ENCODE measurements around the gene KRT38.
"Not testable (repeated sequence)": the region's sequence is repeated elsewhere in the genome, so short reads cannot be mapped to it uniquely, and the experiment has no call there.

The KRT38 gene

DNA sequence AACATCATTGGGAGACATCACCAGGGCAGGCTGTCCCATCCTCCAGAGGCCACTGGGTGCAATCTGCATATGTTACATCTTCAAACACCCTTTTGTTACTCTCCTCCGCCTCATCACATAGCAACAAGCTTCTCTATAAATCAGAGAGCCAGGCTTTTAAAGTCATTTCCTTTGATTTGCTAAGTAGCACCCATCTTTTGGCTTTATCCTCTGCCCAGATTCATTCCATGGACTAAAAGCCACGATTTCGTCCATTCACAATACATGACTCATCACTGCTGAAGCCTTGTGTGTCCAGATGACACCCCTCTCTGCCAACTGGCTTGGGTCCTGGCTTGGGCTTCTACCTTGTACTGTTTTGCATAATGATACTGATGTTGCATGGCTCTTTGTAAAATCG is 2.0 kb upstream of the KRT38 start:
- Histone ChIP-seq H3K9me3 (ENCODE audit: control insufficient read depth, insufficient read depth, low read depth, low read length) (no peaks in the 10 kb centered on the region), H3K36me3 (ENCODE audit: control insufficient read depth, insufficient read depth, low read length) (no peaks in the 10 kb centered on the region), H3K4me1 (ENCODE audit: control insufficient read depth, insufficient read depth, low read length) (peaks cover 7% of the 10 kb centered on the region; the same call in 1 of the 2 replicates), H3K4me3 (ENCODE audit: low read depth, low read length) (no peak overlapping the region), H3K27me3 (ENCODE audit: control insufficient read depth, insufficient read depth, low read length) (no peaks in the 10 kb centered on the region), H3K9ac (ENCODE audit: low read length) (no peak overlapping the region), H3K27ac (ENCODE audit: low read depth, low read length) (no peak overlapping the region)

GRCh38 chr17:41439375-41439774 is 1.4 kb downstream of the KRT38 start:
- Histone ChIP-seq H3K36me3 (ENCODE audit: control insufficient read depth, insufficient read depth, low read length) (no peaks in the 10 kb centered on the region), H3K9ac (ENCODE audit: low read length) (no peak overlapping the region), H3K27ac (ENCODE audit: low read depth, low read length) (no peak overlapping the region), H3K4me1 (ENCODE audit: control insufficient read depth, insufficient read depth, low read length) (0 out of 2 replicates have a peak, but pooled peaks cover 6% of the 10 kb centered on the region), H3K4me3 (ENCODE audit: low read depth, low read length) (no peak overlapping the region), H3K9me3 (ENCODE audit: control insufficient read depth, insufficient read depth, low read depth, low read length) (no peaks in the 10 kb centered on the region), H3K27me3 (ENCODE audit: control insufficient read depth, insufficient read depth, low read length) (no peaks in the 10 kb centered on the region)

GRCh38 chr17:41437769-41438168 is 3.0 kb downstream of the KRT38 start:
- H3K27me3 ChIP-seq (ENCODE audit: control insufficient read depth, insufficient read depth, low read length): no peaks in the 10 kb centered on the region
- no peaks in the 10 kb centered on the region for H3K9me3 ChIP-seq (ENCODE audit: control insufficient read depth, insufficient read depth, low read depth, low read length)

GRCh38 chr17:41437254-41437653 is 3.5 kb downstream of the KRT38 start:
- Histone ChIP-seq H3K27ac (ENCODE audit: low read depth, low read length) (no peak overlapping the region), H3K9me3 (ENCODE audit: control insufficient read depth, insufficient read depth, low read depth, low read length) (no peaks in the 10 kb centered on the region), H3K4me1 (ENCODE audit: control insufficient read depth, insufficient read depth, low read length) (no peaks in the 10 kb centered on the region), H3K4me3 (ENCODE audit: low read depth, low read length) (no peak overlapping the region), H3K27me3 (ENCODE audit: control insufficient read depth, insufficient read depth, low read length) (no peaks in the 10 kb centered on the region), H3K9ac (ENCODE audit: low read length) (no peak overlapping the region), H3K36me3 (ENCODE audit: control insufficient read depth, insufficient read depth, low read length) (no peaks in the 10 kb centered on the region)

More at GRCh38 chr17:41437769-41438168, 3.0 kb downstream of the KRT38 start:
- Histone ChIP-seq H3K4me3 (ENCODE audit: low read depth, low read length) (no peak overlapping the region), H3K9ac (ENCODE audit: low read length) (no peak overlapping the region), H3K4me1 (ENCODE audit: control insufficient read depth, insufficient read depth, low read length) (0 out of 2 replicates have a peak, but pooled peaks cover under 1% of the 10 kb centered on the region), H3K36me3 (ENCODE audit: control insufficient read depth, insufficient read depth, low read length) (no peaks in the 10 kb centered on the region), H3K27ac (ENCODE audit: low read depth, low read length) (no peak overlapping the region)

DNA sequence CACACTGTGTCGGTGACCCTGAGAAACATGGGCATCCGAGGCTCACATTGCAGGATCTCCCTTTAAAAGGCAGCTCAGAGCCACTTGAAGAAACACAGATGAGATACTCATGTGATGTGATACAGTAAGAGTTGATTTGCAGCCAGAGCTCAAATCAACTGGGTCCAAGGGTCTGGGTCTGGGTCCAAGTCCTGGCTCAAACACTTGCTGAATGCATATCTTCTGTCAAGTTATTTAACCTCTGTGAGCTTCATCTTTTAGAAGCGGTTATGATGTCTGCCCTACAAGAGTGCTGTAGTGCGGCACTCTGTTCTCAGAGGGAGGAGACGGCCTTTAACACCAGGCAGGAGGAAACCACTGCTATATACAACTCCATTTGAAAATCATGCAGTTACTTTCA is 6.4 kb downstream of the KRT38 start:
- Histone ChIP-seq H3K36me3 (ENCODE audit: control insufficient read depth, insufficient read depth, low read length) (no peaks in the 10 kb centered on the region), H3K27ac (ENCODE audit: low read depth, low read length) (no peak overlapping the region), H3K4me3 (ENCODE audit: low read depth, low read length) (no peak overlapping the region), H3K27me3 (ENCODE audit: control insufficient read depth, insufficient read depth, low read length) (no peaks in the 10 kb centered on the region), H3K9me3 (ENCODE audit: control insufficient read depth, insufficient read depth, low read depth, low read length) (no peaks in the 10 kb centered on the region), H3K9ac (ENCODE audit: low read length) (no peak overlapping the region), H3K4me1 (ENCODE audit: control insufficient read depth, insufficient read depth, low read length) (0 out of 2 replicates have a peak, but pooled peaks cover 3% of the 10 kb centered on the region)

- Histone ChIP-seq H3K27me3 (ENCODE audit: control insufficient read depth, insufficient read depth, low read length) (no peaks in the 10 kb centered on the region), H3K4me3 (ENCODE audit: low read depth, low read length) (no peak overlapping the region), H3K36me3 (ENCODE audit: control insufficient read depth, insufficient read depth, low read length) (no peaks in the 10 kb centered on the region), H3K9ac (ENCODE audit: low read length) (no peak overlapping the region), H3K9me3 (ENCODE audit: control insufficient read depth, insufficient read depth, low read depth, low read length) (no peaks in the 10 kb centered on the region), H3K4me1 (ENCODE audit: control insufficient read depth, insufficient read depth, low read length) (peaks cover 4% of the 10 kb centered on the region; the same call in 1 of the 2 replicates), H3K27ac (ENCODE audit: low read depth, low read length) (no peak overlapping the region)
These were observed 6.8 kb downstream of the KRT38 start for GRCh38 chr17:41434005-41434404.

DNA sequence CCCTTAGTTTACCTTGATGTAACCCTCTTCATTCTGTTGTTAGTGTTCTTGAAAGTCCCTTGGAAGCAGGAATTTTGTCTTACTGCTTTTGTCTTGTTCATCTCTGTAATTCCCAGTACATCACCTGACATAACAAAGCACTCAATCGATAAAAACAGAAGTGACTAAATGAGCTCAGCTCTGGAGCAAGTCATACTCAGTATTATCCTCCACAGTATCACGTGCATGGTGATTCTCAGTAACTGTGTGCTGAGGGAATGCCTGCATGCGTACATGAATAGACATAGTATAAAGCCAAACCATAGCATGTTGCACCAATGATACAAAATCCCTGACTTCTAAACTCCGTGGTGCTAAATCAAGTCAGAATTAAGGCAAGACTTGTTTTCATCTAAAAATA is 7.2 kb downstream of the KRT38 start:
- Histone ChIP-seq H3K4me3 (ENCODE audit: low read depth, low read length) (no peak overlapping the region), H3K27ac (ENCODE audit: low read depth, low read length) (no peak overlapping the region), H3K36me3 (ENCODE audit: control insufficient read depth, insufficient read depth, low read length) (no peaks in the 10 kb centered on the region), H3K9me3 (ENCODE audit: control insufficient read depth, insufficient read depth, low read depth, low read length) (no peaks in the 10 kb centered on the region), H3K27me3 (ENCODE audit: control insufficient read depth, insufficient read depth, low read length) (no peaks in the 10 kb centered on the region), H3K9ac (ENCODE audit: low read length) (no peak overlapping the region), H3K4me1 (ENCODE audit: control insufficient read depth, insufficient read depth, low read length) (peaks cover 8% of the 10 kb centered on the region; the same call in 1 of the 2 replicates)

DNA sequence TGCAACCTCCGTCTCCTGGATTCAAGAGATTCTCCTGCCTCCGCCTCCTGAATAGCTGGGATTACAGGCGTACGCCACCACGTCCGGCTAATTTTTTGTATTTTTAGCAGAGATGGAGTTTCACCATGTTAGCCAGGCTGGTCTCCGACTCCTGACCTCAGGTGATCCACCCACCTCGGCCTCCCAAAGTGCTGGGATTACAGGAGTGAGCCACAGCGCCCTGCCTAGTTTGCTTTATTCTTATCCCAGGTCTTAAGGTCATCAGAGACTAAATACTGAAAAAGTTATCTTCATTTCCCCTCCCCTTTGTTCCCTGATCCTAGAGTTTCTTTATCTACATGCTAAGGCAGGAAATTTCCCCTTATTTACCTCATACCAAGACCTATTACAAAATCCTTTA is 10.4 kb downstream of the KRT38 start:
- not testable (repeated sequence) for H3K9ac ChIP-seq (ENCODE audit: low read length); H3K9me3 ChIP-seq (ENCODE audit: control insufficient read depth, insufficient read depth, low read depth, low read length); H3K36me3 ChIP-seq (ENCODE audit: control insufficient read depth, insufficient read depth, low read length); H3K27me3 ChIP-seq (ENCODE audit: control insufficient read depth, insufficient read depth, low read length); H3K4me3 ChIP-seq (ENCODE audit: low read depth, low read length); H3K4me1 ChIP-seq (ENCODE audit: control insufficient read depth, insufficient read depth, low read length); H3K27ac ChIP-seq (ENCODE audit: low read depth, low read length)

DNA sequence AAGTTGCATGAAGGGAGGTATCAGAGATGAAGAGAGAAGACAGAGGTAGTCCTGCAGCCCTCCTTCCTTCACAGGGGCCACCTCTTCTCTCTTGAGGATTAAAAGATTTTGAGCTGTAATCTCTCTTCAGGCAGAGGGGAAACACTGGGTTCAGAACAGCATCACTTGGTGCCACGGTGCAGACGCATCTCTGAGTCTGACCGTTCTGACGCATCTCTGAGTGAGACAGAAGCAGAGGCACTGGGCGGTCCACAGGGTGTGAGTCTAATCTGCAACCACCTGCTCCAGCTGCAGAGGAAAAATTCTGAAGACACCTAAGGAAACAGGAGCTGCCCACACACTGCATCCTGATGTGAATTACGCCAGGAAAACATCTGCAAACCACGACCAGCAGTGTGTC is 11.1 kb downstream of the KRT38 start:
- H3K36me3 ChIP-seq (ENCODE audit: control insufficient read depth, insufficient read depth, low read length): no peaks in the 10 kb centered on the region
- no peak overlapping the region for H3K4me3 ChIP-seq (ENCODE audit: low read depth, low read length)

DNA sequence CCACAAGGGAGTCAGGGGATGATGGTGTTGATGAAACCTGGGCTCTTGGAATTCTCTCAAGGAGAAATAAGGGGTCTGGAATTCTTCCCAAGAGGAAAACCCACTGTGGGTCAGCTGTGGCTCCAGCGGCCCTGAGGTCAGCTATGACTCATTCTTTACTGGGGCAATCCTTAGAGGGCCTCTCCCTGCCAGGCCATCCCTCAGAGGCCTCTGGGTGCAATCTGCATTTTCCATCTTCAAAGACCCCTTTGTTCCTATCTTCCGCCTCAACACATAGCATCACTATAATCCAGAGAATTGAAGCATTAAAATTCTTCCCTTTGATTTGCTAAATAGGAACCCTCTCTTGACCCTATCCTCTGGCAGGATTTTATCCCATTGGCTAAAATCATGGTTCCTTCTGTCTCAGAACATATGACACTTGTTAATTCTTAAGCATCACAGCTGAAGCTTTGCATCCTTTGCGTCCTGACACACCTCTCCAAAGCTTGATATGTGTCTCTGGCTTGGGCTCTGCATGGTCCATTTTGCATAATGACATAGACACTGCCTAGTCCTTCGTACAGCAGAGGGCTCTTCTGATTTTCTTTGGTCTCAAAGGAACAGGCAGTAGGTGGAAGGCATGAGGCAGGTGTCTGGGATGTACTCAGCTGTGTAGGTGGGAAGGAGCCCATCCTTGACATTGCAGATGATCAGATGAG is 12.0 kb downstream of the KRT38 start:
- Histone ChIP-seq H3K36me3 (ENCODE audit: control insufficient read depth, insufficient read depth, low read length) (no peaks in the 10 kb centered on the region), H3K27me3 (ENCODE audit: control insufficient read depth, insufficient read depth, low read length) (no peaks in the 10 kb centered on the region), H3K4me3 (ENCODE audit: low read depth, low read length) (no peak overlapping the region), H3K9ac (ENCODE audit: low read length) (no peak overlapping the region), H3K27ac (ENCODE audit: low read depth, low read length) (no peak overlapping the region), H3K9me3 (ENCODE audit: control insufficient read depth, insufficient read depth, low read depth, low read length) (no peaks in the 10 kb centered on the region), H3K4me1 (ENCODE audit: control insufficient read depth, insufficient read depth, low read length) (peaks cover 8% of the 10 kb centered on the region; the same call in 1 of the 2 replicates)

More for the DNA sequence above, 11.1 kb downstream of the KRT38 start:
- Histone ChIP-seq H3K4me1 (ENCODE audit: control insufficient read depth, insufficient read depth, low read length) (peaks cover 8% of the 10 kb centered on the region; the same call in 1 of the 2 replicates), H3K9ac (ENCODE audit: low read length) (no peak overlapping the region), H3K9me3 (ENCODE audit: control insufficient read depth, insufficient read depth, low read depth, low read length) (no peaks in the 10 kb centered on the region), H3K27ac (ENCODE audit: low read depth, low read length) (no peak overlapping the region), H3K27me3 (ENCODE audit: control insufficient read depth, insufficient read depth, low read length) (no peaks in the 10 kb centered on the region)

DNA sequence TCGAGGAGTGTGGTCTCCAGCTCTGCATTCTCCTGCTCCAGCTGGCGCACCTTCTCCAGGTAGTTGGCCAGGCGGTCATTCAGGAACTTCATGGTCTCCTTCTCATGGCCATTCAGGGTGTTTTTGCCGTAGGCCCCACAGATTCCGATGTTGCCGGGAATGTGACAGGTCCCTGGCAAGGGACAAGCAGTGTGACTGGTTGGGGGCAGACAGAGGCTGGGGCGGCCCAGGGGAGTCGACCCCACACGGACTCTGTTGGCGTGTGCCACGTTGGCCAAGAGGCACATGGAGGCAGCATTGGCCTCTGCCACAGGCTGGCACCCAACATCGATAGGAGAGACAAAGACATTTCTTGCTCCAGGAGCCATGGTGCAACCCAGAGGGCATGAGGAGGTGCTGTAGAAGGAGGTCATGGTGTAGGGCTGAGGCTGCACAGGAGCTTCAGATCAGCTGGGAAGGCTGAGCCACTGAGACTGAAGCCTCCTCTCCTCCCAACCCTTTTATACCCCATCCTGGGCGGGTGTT is 16.6 kb downstream of the KRT38 start, which contains the start of gene KRT37:
Gene KRT37 (minus strand): TSS at position 475 of the 525 bp plus-strand sequence. CDS start 62 bp downstream, at position 413.
- Histone ChIP-seq H3K4me3 (ENCODE audit: low read depth, low read length) (no peak within 1 kb of the TSS), H3K27me3 (ENCODE audit: control insufficient read depth, insufficient read depth, low read length) (no peaks in the 10 kb centered on the region; the same call in 1 of the 2 replicates), H3K36me3 (ENCODE audit: control insufficient read depth, insufficient read depth, low read length) (no peaks in the 10 kb centered on the region), H3K27ac (ENCODE audit: low read depth, low read length) (no peak within 1 kb of the TSS), H3K9me3 (ENCODE audit: control insufficient read depth, insufficient read depth, low read depth, low read length) (no peaks in the 10 kb centered on the region), H3K9ac (ENCODE audit: low read length) (no peak within 1 kb of the TSS), H3K4me1 (ENCODE audit: control insufficient read depth, insufficient read depth, low read length) (peaks cover 5% of the 10 kb centered on the region; the same call in 1 of the 2 replicates)
